ENCODE data around the gene TNFSF4.

- TF ChIP-seq CTCF (IDR thresholded peaks at IDR 0.05; ENCODE audit: low read depth, low read length): no peak
- no peak for TF ChIP-seq POLR2A (IDR thresholded peaks at IDR 0.05; ENCODE audit: extremely low read depth, insufficient read length)
These were observed 30.9 kb downstream of the TNFSF4 start for GRCh38 chr1:173176246-173176645.
